GM12801 (cell line): ENCODE results near the gene ROBO2.

Experiments
- CTCF ChIP-seq: IDR thresholded peaks from one replicate; pipeline ENCODE4 v1.5.1; 2011; ENCODE audit warnings: control low read depth; ENCODE audit not compliant: insufficient read length; ENCODE audit errors: extremely low read depth

The ROBO2 gene

GRCh38 chr3:77362936-77363335 lies 323.0 kb downstream of the ROBO2 start:
- TF ChIP-seq CTCF: no peak

GRCh38 chr3:77365152-77365551 lies 325.3 kb downstream of the ROBO2 start:
- no peak for TF ChIP-seq CTCF

- no peak for TF ChIP-seq CTCF
Measured at GRCh38 chr3:77370413-77370812, 330.5 kb downstream of the ROBO2 start.

- TF ChIP-seq CTCF: no peak
Measured at GRCh38 chr3:77372018-77372417, 332.1 kb downstream of the ROBO2 start.

- no peak for TF ChIP-seq CTCF
Measured at GRCh38 chr3:77372634-77373346, 332.9 kb downstream of the ROBO2 start.

- TF ChIP-seq CTCF: no peak
Measured at GRCh38 chr3:77373619-77374018, 333.7 kb downstream of the ROBO2 start.

GRCh38 chr3:77376511-77376910 lies 336.6 kb downstream of the ROBO2 start:
- TF ChIP-seq CTCF: no peak
